GM06990 (cell line): ENCODE measurements around the gene TRIM37.

Experiments
- DNase-seq: peaks from one replicate; pipeline ENCODE4 v3.0.0-alpha.2; 2011; ENCODE audit not compliant: insufficient read length; ENCODE audit errors: extremely low read depth
- H3K27me3 ChIP-seq: replicated peaks from 2 replicates; pipeline ENCODE4 v1.6.0; 2011; ENCODE audit warnings: low read length; ENCODE audit not compliant: control insufficient read depth, insufficient read depth
- H3K36me3 ChIP-seq: 2 replicates; pipeline ENCODE4 v1.5.1; 2011; ENCODE audit warnings: low read length; ENCODE audit not compliant: control insufficient read depth, insufficient read depth
- H3K4me3 ChIP-seq: replicated peaks from 2 replicates; pipeline ENCODE4 v1.5.1; 2011; ENCODE audit warnings: low read depth, mild to moderate bottlenecking, control low read depth, low read length
- CTCF ChIP-seq: IDR thresholded peaks from 2 replicates; pipeline ENCODE4 v1.5.1; 2011; ENCODE audit warnings: low read length, control low read depth, mild to moderate bottlenecking, inconsistent platforms; ENCODE audit not compliant: insufficient read depth, poor library complexity, severe bottlenecking

Gene TRIM37

GRCh38 chr17:58996968-58997367, 109.7 kb downstream of the TRIM37 start:
- DNase-seq: no peak
- no peak for TF ChIP-seq CTCF
- no peaks in the 10 kb centered on the region for H3K27me3 ChIP-seq
- H3K4me3 ChIP-seq: no peak overlapping the region
- H3K36me3 ChIP-seq: peaks cover 1% of the 10 kb centered on the region; the same call in 1 of the 2 replicates

GRCh38 chr17:58995247-58995940, 111.3 kb downstream of the TRIM37 start:
- no peak for DNase-seq
- Histone ChIP-seq H3K36me3 (peaks cover 1% of the 10 kb centered on the region; the same call in 1 of the 2 replicates), H3K4me3 (no peak overlapping the region), H3K27me3 (no peaks in the 10 kb centered on the region)
- no peak for TF ChIP-seq CTCF

GRCh38 chr17:58993311-58993710, 113.4 kb downstream of the TRIM37 start:
- TF ChIP-seq CTCF: no peak
- Histone ChIP-seq H3K4me3 (no peak overlapping the region), H3K36me3 (peaks cover 1% of the 10 kb centered on the region; the same call in 1 of the 2 replicates), H3K27me3 (no peaks in the 10 kb centered on the region)
- DNase-seq: no peak

GRCh38 chr17:58991718-58992331, 114.9 kb downstream of the TRIM37 start:
- Histone ChIP-seq H3K27me3 (no peaks in the 10 kb centered on the region), H3K4me3 (no peak overlapping the region), H3K36me3 (no peaks in the 10 kb centered on the region; the same call in 1 of the 2 replicates)
- no peak for TF ChIP-seq CTCF
- peak; percentile 37 for DNase-seq

- H3K36me3 ChIP-seq: no peaks in the 10 kb centered on the region
- H3K27me3 ChIP-seq: no peaks in the 10 kb centered on the region
- H3K4me3 ChIP-seq: no peak overlapping the region
- TF ChIP-seq CTCF: no peak
- no peak for DNase-seq
Measured at GRCh38 chr17:58989629-58990028, 117.1 kb downstream of the TRIM37 start.
